IMR-90 (cell line): ENCODE measurements around the gene PCDHGA6.

Experiments
- BHLHE40 ChIP-seq: fragments of 150-350 bp; IDR thresholded peaks from 2 replicates; pipeline ENCODE4 v1.6.1; 2016; ENCODE audit warnings: mild to moderate bottlenecking, low read depth, low read length
- CEBPB ChIP-seq: IDR thresholded peaks from 2 replicates; pipeline ENCODE4 v1.6.1; 2012; ENCODE audit warnings: low read depth, low read length, improper control_type of control experiment
- CTCF ChIP-seq: conservative IDR thresholded peaks from 2 replicates; pipeline ENCODE4 v1.5.1; 2012; ENCODE audit warnings: mild to moderate bottlenecking, low read depth, low read length, improper control_type of control experiment
- FOS ChIP-seq: fragments of 150-350 bp; IDR thresholded peaks from 2 replicates; pipeline ENCODE4 v1.6.1; 2016; ENCODE audit warnings: low read depth, low read length
- MAFK ChIP-seq: IDR thresholded peaks from 2 replicates; pipeline ENCODE4 v1.6.1; 2012; ENCODE audit warnings: low read depth, low read length, improper control_type of control experiment
- MAZ ChIP-seq: IDR thresholded peaks from 2 replicates; pipeline ENCODE4 v1.6.1; 2012; ENCODE audit warnings: low read depth, mild to moderate bottlenecking, low read length, improper control_type of control experiment, moderate library complexity, borderline replicate concordance
- MXI1 ChIP-seq: IDR thresholded peaks from 2 replicates; pipeline ENCODE4 v1.6.1; 2012; ENCODE audit warnings: low read depth, mild to moderate bottlenecking, low read length, moderate library complexity, borderline replicate concordance
- NFE2L2 ChIP-seq: fragments of 150-350 bp; IDR thresholded peaks from 2 replicates; pipeline ENCODE4 v1.6.1; 2016; ENCODE audit warnings: low read depth, mild to moderate bottlenecking, low read length
- POLR2A ChIP-seq: IDR thresholded peaks from 2 replicates; pipeline ENCODE4 v1.6.1; 2012; ENCODE audit warnings: mild to moderate bottlenecking, low read depth, low read length
- RCOR1 ChIP-seq: IDR thresholded peaks from 2 replicates; pipeline ENCODE4 v1.6.1; 2012; ENCODE audit warnings: mild to moderate bottlenecking, low read length, improper control_type of control experiment; ENCODE audit not compliant: insufficient replicate concordance
- RFX5 ChIP-seq: IDR thresholded peaks from 2 replicates; pipeline ENCODE4 v1.8.0; 2012; ENCODE audit warnings: low read depth, mild to moderate bottlenecking, low read length, moderate library complexity
- SMC3 ChIP-seq: fragments of 150-350 bp; IDR thresholded peaks from 2 replicates; pipeline ENCODE4 v1.6.1; 2016; ENCODE audit warnings: low read depth, mild to moderate bottlenecking, antibody characterized with exemption, low read length, moderate library complexity
- USF2 ChIP-seq: fragments of 150-350 bp; IDR thresholded peaks from 2 replicates; pipeline ENCODE4 v1.6.1; 2017; ENCODE audit warnings: mild to moderate bottlenecking, antibody characterized with exemption, low read length, low read depth

- peak; percentile 64 for TF ChIP-seq CTCF
- TF ChIP-seq USF2: no peak
- TF ChIP-seq POLR2A: no peak
- no peak for TF ChIP-seq BHLHE40
- TF ChIP-seq MAZ: no peak
- TF ChIP-seq RFX5: no peak
- TF ChIP-seq SMC3: peak; percentile 55
- TF ChIP-seq MXI1: no peak
- no peak for TF ChIP-seq CEBPB
- no peak for TF ChIP-seq NFE2L2
- no peak for TF ChIP-seq FOS
- TF ChIP-seq MAFK: no peak
- TF ChIP-seq RCOR1: no peak
These were observed 47.3 kb downstream of the PCDHGA6 start, which contains the start of gene PCDHGA11 for GRCh38 chr5:141420855-141421488.
